Esophagus squamous epithelium (tissue), 4 donors: ENCODE data around the gene PTPRT.

Experiments used
- CTCF ChIP-seq, 6 experiments: fragments of 450-650 bp in 4 of 6; fragments of 200-600 bp in 2 of 6; sonication (generic) in 2 of 6; IDR thresholded peaks; one replicate each; pipeline ENCODE4 v1.5.1; 2016 to 2019; ENCODE audit warnings: antibody characterized with exemption in 6 of 6, mild to moderate bottlenecking in 4 of 6, moderate library complexity in 4 of 6
- POLR2A ChIP-seq, 4 donors: fragments of 450-650 bp; IDR thresholded peaks; one replicate each; pipeline ENCODE4 v1.6.1; 2017; ENCODE audit warnings: antibody characterized with exemption in 4 of 4, mild to moderate bottlenecking in 4 of 4, moderate library complexity in 3 of 4

GRCh38 chr20:43185901-43186300 lies 3.8 kb downstream of the PTPRT start:
- TF ChIP-seq POLR2A (IDR thresholded peaks at IDR 0.05) (no peak), CTCF (IDR thresholded peaks at IDR 0.05) (no peak)
